Sigmoid colon (tissue), 4 donors: ENCODE measurements around the gene CEP70.

Source experiments
- EP300 ChIP-seq, 4 donors: sonication (generic); formaldehyde crosslinking; IDR thresholded peaks; one replicate each; pipeline ENCODE4 v1.6.1; 2017; ENCODE audit warnings: antibody characterized with exemption in 4 of 4
- POLR2A ChIP-seq, 2 donors: fragments of 450-650 bp; IDR thresholded peaks; one replicate each; pipeline ENCODE4 v1.6.1; 2016; ENCODE audit warnings: antibody characterized with exemption in 2 of 2, mild to moderate bottlenecking in 2 of 2, moderate library complexity in 2 of 2
- TF ChIP-seq, protein P1 (sequence below), 4 experiments: fragments of 450-650 bp in 3 of 4; fragments of 200-600 bp in 1 of 4; IDR thresholded peaks; one replicate each; pipeline ENCODE4 v1.5.1; 2016 to 2019; ENCODE audit warnings: antibody characterized with exemption in 4 of 4, mild to moderate bottlenecking in 3 of 4, moderate library complexity in 2 of 4

DNA sequence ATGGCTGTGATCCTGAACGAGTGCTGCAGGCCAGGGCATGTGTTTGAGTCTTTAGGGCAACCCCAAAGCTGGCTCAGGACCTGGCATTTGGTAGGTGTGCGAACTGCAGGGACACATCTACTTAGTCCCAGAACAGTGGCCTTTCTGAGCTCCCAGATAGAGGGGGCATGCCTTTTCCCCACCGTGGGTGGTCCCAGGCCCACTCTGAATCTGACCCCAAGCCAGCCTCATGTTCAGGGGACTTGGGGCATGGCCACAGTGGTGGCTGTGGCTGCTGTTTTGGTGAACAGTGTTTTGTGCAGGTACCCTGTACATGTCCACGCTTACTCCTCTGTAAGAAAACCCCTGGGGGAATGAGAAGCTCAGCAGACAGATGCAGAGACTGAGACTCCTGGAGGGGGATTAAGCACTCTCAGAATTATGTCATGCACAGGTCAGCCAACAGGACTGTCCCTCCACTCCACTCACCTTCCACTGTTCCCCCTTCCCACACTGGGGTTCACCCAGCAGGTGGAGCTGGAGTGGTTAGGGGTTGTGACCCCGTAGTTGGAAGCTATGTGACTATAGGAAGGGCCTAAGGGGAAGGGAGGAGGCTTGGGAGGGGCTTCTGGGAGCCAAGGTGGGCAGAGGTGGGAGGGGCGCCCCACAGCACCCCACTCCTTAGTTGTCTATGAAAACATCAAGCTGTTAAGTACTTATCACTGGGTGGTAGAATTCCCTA lies 143.2 kb downstream of the CEP70 start:
- TF ChIP-seq POLR2A (IDR thresholded peaks at IDR 0.05) (no peak), EP300 (IDR thresholded peaks at IDR 0.05) (no peak)
- TF ChIP-seq, protein P1, sequence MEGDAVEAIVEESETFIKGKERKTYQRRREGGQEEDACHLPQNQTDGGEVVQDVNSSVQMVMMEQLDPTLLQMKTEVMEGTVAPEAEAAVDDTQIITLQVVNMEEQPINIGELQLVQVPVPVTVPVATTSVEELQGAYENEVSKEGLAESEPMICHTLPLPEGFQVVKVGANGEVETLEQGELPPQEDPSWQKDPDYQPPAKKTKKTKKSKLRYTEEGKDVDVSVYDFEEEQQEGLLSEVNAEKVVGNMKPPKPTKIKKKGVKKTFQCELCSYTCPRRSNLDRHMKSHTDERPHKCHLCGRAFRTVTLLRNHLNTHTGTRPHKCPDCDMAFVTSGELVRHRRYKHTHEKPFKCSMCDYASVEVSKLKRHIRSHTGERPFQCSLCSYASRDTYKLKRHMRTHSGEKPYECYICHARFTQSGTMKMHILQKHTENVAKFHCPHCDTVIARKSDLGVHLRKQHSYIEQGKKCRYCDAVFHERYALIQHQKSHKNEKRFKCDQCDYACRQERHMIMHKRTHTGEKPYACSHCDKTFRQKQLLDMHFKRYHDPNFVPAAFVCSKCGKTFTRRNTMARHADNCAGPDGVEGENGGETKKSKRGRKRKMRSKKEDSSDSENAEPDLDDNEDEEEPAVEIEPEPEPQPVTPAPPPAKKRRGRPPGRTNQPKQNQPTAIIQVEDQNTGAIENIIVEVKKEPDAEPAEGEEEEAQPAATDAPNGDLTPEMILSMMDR (IDR thresholded peaks at IDR 0.05) = no peak
